Glutamatergic neuron (in vitro differentiated cells): ENCODE results near the gene EGLN3. TPM values are rescaled to one million over a fixed set of nuclear protein-coding genes. Genes with fewer than 3 reads are reported as not detected.
A peak's percentile ranks its signal among the peaks of the same experiment; 100 is the strongest.

Source experiments
- DNase-seq: peaks from one replicate; pipeline ENCODE4 v3.0.0; 2022
- H3K27ac Mint-ChIP-seq: one replicate; pipeline ENCODE4 v1.8.0; 2020; ENCODE audit warnings: mild to moderate bottlenecking, mixed read lengths, inconsistent platforms; ENCODE audit not compliant: unreplicated experiment
- H3K27me3 Mint-ChIP-seq: one replicate; pipeline ENCODE4 v1.8.0; 2020; ENCODE audit warnings: mild to moderate bottlenecking, moderate library complexity, mixed read lengths, inconsistent platforms; ENCODE audit not compliant: unreplicated experiment
- H3K36me3 Mint-ChIP-seq: one replicate; pipeline ENCODE4 v1.8.0; 2020; ENCODE audit warnings: mild to moderate bottlenecking, mixed read lengths, inconsistent platforms; ENCODE audit not compliant: unreplicated experiment
- H3K4me1 Mint-ChIP-seq: one replicate; pipeline ENCODE4 v1.8.0; 2020; ENCODE audit warnings: mild to moderate bottlenecking, low read depth, mixed read lengths, inconsistent platforms; ENCODE audit not compliant: unreplicated experiment
- H3K4me3 Mint-ChIP-seq: one replicate; pipeline ENCODE4 v1.8.0; 2020; ENCODE audit warnings: mild to moderate bottlenecking, mixed read lengths, inconsistent platforms; ENCODE audit not compliant: unreplicated experiment
- H3K9me3 Mint-ChIP-seq: one replicate; pipeline ENCODE4 v1.8.0; 2020; ENCODE audit warnings: mild to moderate bottlenecking, moderate library complexity, mixed read lengths, inconsistent platforms; ENCODE audit not compliant: unreplicated experiment
- total RNA-seq: library from RNA; stranded (reverse); fragmentation: NEBNext Ultra II Directional; extraction: Animal tissue kit (Norgen Biotek cat#: 25700); gene quantifications from one replicate; pipeline ENCODE4 v1.2.1, GENCODE V29; 2021; ENCODE audit not compliant: unreplicated experiment
- TF ChIP-seq, protein P1 (sequence below): fragments of 200-600 bp; sonication (generic); IDR thresholded peaks from one replicate; pipeline ENCODE4 v1.5.0; 2021; ENCODE audit not compliant: partially characterized antibody, unreplicated experiment

Gene EGLN3
- total RNA-seq, 1 donor from 2014 or later: 1.9 TPM

GRCh38 chr14:33962016-33962415, 11.1 kb upstream of the EGLN3 start:
- no peaks in the 10 kb centered on the region for H3K4me1 Mint-ChIP-seq
- peaks cover 2% of the 10 kb centered on the region for H3K9me3 Mint-ChIP-seq
- peaks cover 1% of the 10 kb centered on the region for H3K27me3 Mint-ChIP-seq
- H3K27ac Mint-ChIP-seq: no peak overlapping the region
- DNase-seq: no peak
- TF ChIP-seq, protein P1, sequence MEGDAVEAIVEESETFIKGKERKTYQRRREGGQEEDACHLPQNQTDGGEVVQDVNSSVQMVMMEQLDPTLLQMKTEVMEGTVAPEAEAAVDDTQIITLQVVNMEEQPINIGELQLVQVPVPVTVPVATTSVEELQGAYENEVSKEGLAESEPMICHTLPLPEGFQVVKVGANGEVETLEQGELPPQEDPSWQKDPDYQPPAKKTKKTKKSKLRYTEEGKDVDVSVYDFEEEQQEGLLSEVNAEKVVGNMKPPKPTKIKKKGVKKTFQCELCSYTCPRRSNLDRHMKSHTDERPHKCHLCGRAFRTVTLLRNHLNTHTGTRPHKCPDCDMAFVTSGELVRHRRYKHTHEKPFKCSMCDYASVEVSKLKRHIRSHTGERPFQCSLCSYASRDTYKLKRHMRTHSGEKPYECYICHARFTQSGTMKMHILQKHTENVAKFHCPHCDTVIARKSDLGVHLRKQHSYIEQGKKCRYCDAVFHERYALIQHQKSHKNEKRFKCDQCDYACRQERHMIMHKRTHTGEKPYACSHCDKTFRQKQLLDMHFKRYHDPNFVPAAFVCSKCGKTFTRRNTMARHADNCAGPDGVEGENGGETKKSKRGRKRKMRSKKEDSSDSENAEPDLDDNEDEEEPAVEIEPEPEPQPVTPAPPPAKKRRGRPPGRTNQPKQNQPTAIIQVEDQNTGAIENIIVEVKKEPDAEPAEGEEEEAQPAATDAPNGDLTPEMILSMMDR: no peak
- no peak overlapping the region for H3K4me3 Mint-ChIP-seq
- no peaks in the 10 kb centered on the region for H3K36me3 Mint-ChIP-seq

GRCh38 chr14:33959692-33960151, 8.8 kb upstream of the EGLN3 start:
- Mint-ChIP-seq H3K27me3 (peaks cover 1% of the 10 kb centered on the region), H3K4me1 (no peaks in the 10 kb centered on the region), H3K27ac (no peak overlapping the region), H3K4me3 (no peak overlapping the region), H3K9me3 (peaks cover 3% of the 10 kb centered on the region), H3K36me3 (no peaks in the 10 kb centered on the region)
- DNase-seq: peak; percentile 19
- TF ChIP-seq, protein P1: no peak

- H3K36me3 Mint-ChIP-seq: no peaks in the 10 kb centered on the region
- peaks cover 1% of the 10 kb centered on the region for H3K27me3 Mint-ChIP-seq
- no peak overlapping the region for H3K27ac Mint-ChIP-seq
- peaks cover 3% of the 10 kb centered on the region for H3K9me3 Mint-ChIP-seq
- H3K4me1 Mint-ChIP-seq: no peaks in the 10 kb centered on the region
- H3K4me3 Mint-ChIP-seq: no peak overlapping the region
- TF ChIP-seq, protein P1: no peak
- DNase-seq: no peak
These were observed 7.8 kb upstream of the EGLN3 start for GRCh38 chr14:33958605-33959226.

- H3K4me1 Mint-ChIP-seq: no peaks in the 10 kb centered on the region
- peaks cover under 1% of the 10 kb centered on the region for H3K27me3 Mint-ChIP-seq
- no peak for DNase-seq
- H3K27ac Mint-ChIP-seq: no peak overlapping the region
- H3K4me3 Mint-ChIP-seq: no peak overlapping the region
- TF ChIP-seq, protein P1: no peak
- H3K36me3 Mint-ChIP-seq: no peaks in the 10 kb centered on the region
- peaks cover 1% of the 10 kb centered on the region for H3K9me3 Mint-ChIP-seq
These were observed 7.1 kb upstream of the EGLN3 start for GRCh38 chr14:33957993-33958392.

- Mint-ChIP-seq H3K4me1 (no peaks in the 10 kb centered on the region), H3K27me3 (peaks cover 2% of the 10 kb centered on the region), H3K9me3 (peaks cover 1% of the 10 kb centered on the region), H3K36me3 (no peaks in the 10 kb centered on the region), H3K27ac (no peak overlapping the region), H3K4me3 (no peak overlapping the region)
- DNase-seq: no peak
- TF ChIP-seq, protein P1: no peak
These were observed 6.4 kb upstream of the EGLN3 start for GRCh38 chr14:33957299-33957698.
